ENCODE results near the gene SREBF2. TPM values are rescaled to one million over a fixed set of nuclear protein-coding genes. Genes with fewer than 3 reads are reported as not detected.

The SREBF2 gene
- total and polyA plus RNA-seq, 2 of the 13 experiments (the other 11 are each of a cell fraction or from before 2014, with no cell fraction given) = 53.8 to 72.6 TPM

- TF ChIP-seq NFKB2 (CRISPR knock-in tag; IDR thresholded peaks at IDR 0.05; ENCODE audit: borderline replicate concordance) (peak; percentile 88; the same call in 1 of the 2 replicates), MED1 (CRISPR knock-in tag; IDR thresholded peaks at IDR 0.05) (peak; percentile 9), KAT2B (IDR thresholded peaks at IDR 0.05; ENCODE audit: borderline replicate concordance, low read depth, low read length) (no peak), PATZ1 (CRISPR knock-in tag; IDR thresholded peaks at IDR 0.05) (peak; percentile 6), ZNF138 (CRISPR knock-in tag; IDR thresholded peaks at IDR 0.05; ENCODE audit: low read depth) (peak; percentile 45; the same call in 1 of the 2 replicates), ATF6 (CRISPR knock-in tag; conservative IDR thresholded peaks at IDR 0.05) (no peak), ZBTB1 (CRISPR knock-in tag; IDR thresholded peaks at IDR 0.05; ENCODE audit: borderline replicate concordance) (no peak), ZNF142 (CRISPR knock-in tag; IDR thresholded peaks at IDR 0.05) (0 out of 2 replicates have a peak, but pooled peaks have one; percentile 32), MEF2D (CRISPR knock-in tag; IDR thresholded peaks at IDR 0.05) (no peak), ZNF790 (CRISPR knock-in tag; IDR thresholded peaks at IDR 0.05; ENCODE audit: borderline replicate concordance) (peak; percentile 61), HNRNPL (IDR thresholded peaks at IDR 0.05; ENCODE audit: low read depth, low read length) (no peak), HNRNPK (IDR thresholded peaks at IDR 0.05; ENCODE audit: low read depth, low read length, poor library complexity, severe bottlenecking) (peak; percentile 22), NR3C1 (CRISPR knock-in tag; IDR thresholded peaks at IDR 0.05) (no peak), ZMYM4 (CRISPR knock-in tag; IDR thresholded peaks at IDR 0.05) (peak; percentile 27; the same call in 1 of the 2 replicates), REXO4 (CRISPR knock-in tag; IDR thresholded peaks at IDR 0.05; ENCODE audit: borderline replicate concordance) (no peak)
- TF ChIP-seq, protein P1, sequence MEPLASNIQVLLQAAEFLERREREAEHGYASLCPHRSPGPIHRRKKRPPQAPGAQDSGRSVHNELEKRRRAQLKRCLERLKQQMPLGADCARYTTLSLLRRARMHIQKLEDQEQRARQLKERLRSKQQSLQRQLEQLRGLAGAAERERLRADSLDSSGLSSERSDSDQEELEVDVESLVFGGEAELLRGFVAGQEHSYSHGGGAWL (CRISPR knock-in tag; IDR thresholded peaks at IDR 0.05) = 0 out of 2 replicates have a peak, but pooled peaks have one; percentile 24
Observed at GRCh38 chr22:41833369-41834004, 582 bp downstream of the SREBF2 start (continued).

Data from HepG2 (cell line).